Mesenteric fat pad (tissue), 1 donor: Measurements from ENCODE around the gene SGMS2. TPM values are rescaled to one million over a fixed set of nuclear protein-coding genes. Genes with fewer than 3 reads are reported as not detected.

ENCODE experiments used
- DNase-seq: peaks from one replicate; pipeline ENCODE4 v3.0.0-alpha.2; 2020; ENCODE audit warnings: low spot score
- total RNA-seq: library from RNA; stranded (reverse); fragmentation: NEBNext Ultra II Directional; extraction: Animal tissue kit (Norgen Biotek cat#: 25700); gene quantifications from one replicate; pipeline ENCODE4 v1.2.1, GENCODE V29; 2021
- donor health status: DM: yes; HTN: yes; CAD: no.

Gene SGMS2
- total RNA-seq, 1 donor from 2014 or later = 26.3 TPM

- no peak for DNase-seq
Measured at GRCh38 chr4:107828315-107829090, 3.8 kb downstream of the SGMS2 start.

GRCh38 chr4:107831140-107831539 is 6.4 kb downstream of the SGMS2 start:
- DNase-seq = no peak

- no peak for DNase-seq
Measured at GRCh38 chr4:107832275-107832807, 7.6 kb downstream of the SGMS2 start.

GRCh38 chr4:107834241-107834794 is 9.6 kb downstream of the SGMS2 start:
- no peak for DNase-seq

GRCh38 chr4:107835406-107835805 is 10.7 kb downstream of the SGMS2 start:
- DNase-seq = no peak

- DNase-seq = no peak
Measured at GRCh38 chr4:107837317-107837716, 12.6 kb downstream of the SGMS2 start.

- DNase-seq = no peak
Measured at GRCh38 chr4:107837776-107838618, 13.3 kb downstream of the SGMS2 start.

- no peak for DNase-seq
Measured at GRCh38 chr4:107838861-107839565, 14.3 kb downstream of the SGMS2 start.

GRCh38 chr4:107843391-107843790 is 18.7 kb downstream of the SGMS2 start:
- no peak for DNase-seq

GRCh38 chr4:107845681-107846080 is 20.9 kb downstream of the SGMS2 start:
- no peak for DNase-seq

- DNase-seq = no peak
Measured at GRCh38 chr4:107850438-107850837, 25.7 kb downstream of the SGMS2 start.

GRCh38 chr4:107853444-107854355 is 29.0 kb downstream of the SGMS2 start:
- no peak for DNase-seq

- DNase-seq = no peak
Measured at GRCh38 chr4:107854356-107855022, 29.8 kb downstream of the SGMS2 start.

GRCh38 chr4:107855723-107856122 is 31.0 kb downstream of the SGMS2 start:
- no peak for DNase-seq

GRCh38 chr4:107856901-107857300 is 32.2 kb downstream of the SGMS2 start:
- no peak for DNase-seq

GRCh38 chr4:107857741-107858140 is 33.0 kb downstream of the SGMS2 start:
- no peak for DNase-seq

GRCh38 chr4:107858158-107858742 is 33.5 kb downstream of the SGMS2 start:
- no peak for DNase-seq

GRCh38 chr4:107862658-107863057 is 37.9 kb downstream of the SGMS2 start:
- no peak for DNase-seq

GRCh38 chr4:107863416-107863815 is 38.7 kb downstream of the SGMS2 start:
- no peak for DNase-seq
